Smooth muscle cell of the brain vasculature (primary cell): Measurements from ENCODE around the gene ADAMTS12.

ENCODE experiments used
- DNase-seq: peaks from one replicate; pipeline ENCODE4 v3.0.0-alpha.2; 2012; ENCODE audit warnings: low read depth, low spot score

ADAMTS12 gene

DNA sequence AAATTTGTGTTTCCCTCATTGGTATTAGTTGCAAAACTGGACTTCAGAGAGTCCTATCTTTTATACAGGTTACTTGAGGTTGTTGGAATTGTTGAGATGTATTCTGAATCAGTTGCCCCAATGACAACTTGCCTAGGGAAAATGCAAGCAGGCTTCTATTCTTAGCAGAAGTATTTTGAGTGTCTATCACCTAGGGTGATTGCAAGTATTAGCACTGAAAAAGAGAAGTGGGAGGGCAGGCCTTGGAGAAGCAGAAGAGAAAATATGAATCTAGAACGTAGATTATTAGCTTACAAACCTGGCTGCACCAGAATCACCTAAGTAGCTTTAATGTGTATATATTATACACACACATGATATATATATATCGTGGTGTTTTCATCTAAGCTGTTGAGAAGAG lies 43.2 kb downstream of the ADAMTS12 start:
- DNase-seq, result no peak

DNA sequence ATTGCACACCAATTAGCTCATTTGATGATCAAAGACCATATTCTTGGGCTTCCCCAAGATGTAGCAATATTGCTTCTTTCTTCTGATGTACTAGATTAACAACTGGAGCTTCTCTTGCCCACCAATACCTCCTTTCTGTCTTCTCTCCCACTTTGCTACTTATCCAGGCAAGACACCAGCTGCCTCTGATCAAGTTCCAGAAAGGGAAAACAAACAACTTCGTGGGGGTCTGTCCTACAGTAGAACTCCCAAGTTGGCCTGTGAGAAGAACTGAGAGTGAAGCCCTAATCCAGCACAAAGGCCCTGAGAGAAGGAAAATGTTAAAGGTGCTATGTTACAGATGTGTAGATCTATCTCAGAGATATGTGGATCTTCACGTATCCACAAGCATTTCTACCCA lies 44.9 kb downstream of the ADAMTS12 start:
- DNase-seq, result no peak

DNA sequence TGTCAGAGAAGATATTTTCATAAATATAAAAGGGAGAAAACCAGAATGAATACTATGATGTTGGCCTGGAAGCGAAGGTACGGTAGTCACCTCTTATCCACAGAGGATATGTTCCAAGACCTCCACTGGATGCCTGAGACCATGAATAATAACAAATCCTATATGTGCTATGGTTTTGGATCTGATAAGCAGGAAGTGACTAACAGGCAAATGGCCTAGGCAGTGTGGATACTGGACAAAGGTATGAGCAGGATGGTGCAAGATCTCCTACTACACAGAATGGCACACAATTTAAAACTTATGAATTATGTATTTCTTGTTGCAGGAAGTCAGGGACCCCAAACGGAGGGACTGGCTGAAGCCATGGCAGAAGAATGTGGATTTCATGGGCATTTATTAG lies 48.2 kb downstream of the ADAMTS12 start:
- no peak for DNase-seq

DNA sequence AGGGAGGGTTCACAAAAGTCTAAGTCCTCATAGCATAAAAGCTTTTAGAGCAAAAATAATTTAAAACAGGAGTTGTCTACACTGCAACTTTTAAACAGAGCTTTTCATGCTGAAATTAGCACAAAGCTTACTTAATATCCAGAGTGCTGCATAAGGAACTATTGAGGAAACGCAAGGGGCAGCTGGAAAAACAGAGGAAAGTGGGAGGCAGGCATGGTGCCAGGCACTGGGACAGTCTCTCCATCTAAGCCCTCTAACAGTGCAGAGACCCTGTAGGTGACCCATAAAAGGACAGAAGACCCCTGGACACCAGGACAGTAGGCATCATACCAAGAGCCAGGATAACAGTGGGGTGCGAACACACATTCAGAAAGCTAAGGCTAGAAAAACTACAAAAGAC lies 49.3 kb downstream of the ADAMTS12 start:
- DNase-seq, result no peak

DNA sequence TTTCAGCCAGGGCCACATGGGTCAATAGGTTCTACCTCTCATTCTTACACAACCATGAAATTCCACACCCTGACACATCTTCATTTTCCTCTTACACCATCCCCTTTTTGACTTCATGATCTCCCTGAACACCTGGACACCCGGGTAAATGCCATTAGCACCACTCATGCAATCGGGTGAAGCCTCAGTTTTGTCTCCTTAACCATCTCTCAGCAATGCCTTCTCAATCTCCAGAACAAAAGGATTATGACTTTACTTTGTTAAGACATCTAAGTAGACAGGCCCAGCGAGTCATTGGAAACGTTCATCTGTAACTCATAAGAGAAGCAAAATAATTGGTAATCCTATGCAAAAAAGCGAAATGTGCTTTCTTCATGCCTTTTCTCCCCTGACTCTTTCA lies 49.9 kb downstream of the ADAMTS12 start:
- DNase-seq, result no peak

DNA sequence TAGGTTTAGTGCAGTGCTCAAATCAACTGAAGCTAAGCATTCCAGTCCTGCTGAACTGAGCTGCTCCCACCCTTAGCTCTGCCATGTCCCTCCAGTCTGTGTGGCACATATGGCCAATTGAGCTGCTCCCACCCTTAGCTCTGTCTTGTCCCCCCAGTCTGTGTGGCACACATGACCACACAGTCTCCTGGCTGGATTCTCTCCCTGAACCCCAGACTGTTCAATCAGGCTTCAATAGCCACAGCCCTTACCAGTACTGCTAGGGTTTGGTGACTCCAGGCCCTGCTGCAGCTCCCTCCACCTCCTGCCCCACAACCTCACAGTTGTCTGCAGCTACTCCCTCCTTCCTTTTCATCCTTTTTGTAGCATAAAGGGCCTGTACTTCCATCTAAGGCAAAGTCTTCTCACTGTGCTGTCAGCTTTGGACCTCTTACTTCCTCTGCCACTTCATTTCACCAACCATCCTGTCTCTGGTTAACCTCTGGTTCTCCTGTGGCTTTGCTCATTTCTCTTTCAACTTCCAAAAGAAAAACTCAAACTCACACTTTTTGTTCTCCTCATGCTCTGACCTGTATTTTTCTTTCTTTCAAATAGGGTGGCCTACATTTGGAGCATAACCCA lies 50.8 kb downstream of the ADAMTS12 start:
- DNase-seq, result no peak

DNA sequence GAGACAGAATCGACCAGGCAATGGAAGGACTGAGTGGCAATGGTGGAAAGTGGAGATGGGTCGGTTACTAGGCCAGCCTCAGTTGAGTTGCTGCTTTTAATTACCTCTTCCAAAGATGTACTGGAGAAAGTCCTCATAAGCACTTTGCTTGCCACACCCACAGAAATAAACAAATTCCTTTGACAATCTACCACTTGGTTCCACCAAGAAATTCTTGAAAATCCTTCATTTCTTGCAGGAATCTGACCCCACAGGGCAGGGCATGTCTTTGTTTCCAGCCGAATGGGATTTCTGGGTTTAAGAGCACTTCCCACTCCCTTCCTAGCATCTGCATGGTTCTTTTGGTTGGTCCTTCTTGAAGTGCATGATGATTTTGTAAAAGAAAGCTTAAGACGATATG lies 54.5 kb downstream of the ADAMTS12 start:
- no peak for DNase-seq

DNA sequence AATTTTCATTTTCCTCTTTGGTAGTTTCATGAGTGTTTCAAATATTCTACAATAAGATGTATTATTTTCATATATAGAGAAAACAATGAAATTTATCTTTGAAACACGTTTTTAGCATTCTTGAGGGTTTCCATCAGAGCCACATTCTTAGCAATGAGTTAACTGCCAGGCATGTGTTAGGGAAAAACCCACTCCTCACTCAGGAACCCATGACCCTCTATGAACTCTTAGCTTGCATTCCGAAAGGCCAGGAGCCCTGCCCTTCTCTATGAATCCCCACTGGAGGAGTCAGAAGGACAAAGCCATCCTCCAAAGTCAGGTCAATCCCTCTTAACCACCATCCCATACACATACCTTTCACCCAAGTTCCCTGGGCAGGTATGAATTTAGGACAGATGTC lies 57.5 kb downstream of the ADAMTS12 start:
- DNase-seq, result no peak

DNA sequence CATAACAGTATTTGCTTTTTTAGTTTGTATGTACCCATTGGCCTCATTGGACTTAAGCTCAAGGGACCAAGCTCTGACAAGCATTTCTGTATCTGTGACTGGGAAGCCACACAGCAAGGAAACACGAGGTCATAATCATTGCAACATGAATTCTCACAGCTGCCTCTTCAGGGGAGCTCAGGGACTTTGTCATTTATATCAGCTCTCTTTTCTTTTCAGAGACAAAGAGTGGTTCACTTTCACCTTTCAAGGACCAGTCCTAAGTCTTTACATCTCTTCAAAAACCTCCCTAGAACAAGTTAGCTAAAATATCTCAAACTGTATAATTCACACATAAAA lies 58.6 kb downstream of the ADAMTS12 start:
- DNase-seq, result no peak

DNA sequence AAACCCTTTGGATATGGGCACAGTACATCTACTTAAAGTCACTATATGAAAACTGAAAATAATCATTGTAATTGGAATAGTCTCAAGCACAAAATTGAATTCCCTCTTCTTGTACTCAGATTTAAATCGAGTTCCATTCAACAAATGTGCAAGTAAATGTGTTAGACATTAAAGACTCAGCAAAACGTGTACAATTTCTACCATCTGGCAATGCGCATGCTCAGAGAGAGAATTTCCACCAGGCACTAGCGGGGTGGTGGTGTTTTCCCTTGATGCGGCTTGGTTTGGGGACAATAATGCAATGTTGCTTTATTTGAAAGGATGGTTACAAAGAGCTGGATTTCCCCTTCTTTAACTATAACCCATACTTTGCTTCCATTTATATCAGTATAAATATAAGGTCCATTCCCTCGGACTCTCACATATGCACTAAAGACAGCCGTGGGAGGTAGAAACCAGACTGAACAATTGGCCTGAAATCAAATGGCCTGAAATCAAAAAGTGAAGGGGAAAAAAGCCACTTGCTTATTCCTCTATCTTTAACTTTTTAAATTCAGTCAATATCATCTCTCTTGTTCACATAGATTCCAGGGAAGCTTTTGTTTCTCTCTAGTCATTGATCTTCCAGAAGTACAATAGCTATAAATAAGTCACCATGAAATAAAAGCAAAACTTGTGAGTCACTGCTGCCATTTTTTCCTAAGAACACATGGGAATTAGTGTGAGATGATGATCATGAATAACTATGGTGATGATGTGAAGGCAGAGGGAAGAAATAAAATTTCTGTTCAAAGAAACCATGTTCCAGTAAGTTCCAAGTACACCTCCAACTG lies 59.2 kb downstream of the ADAMTS12 start:
- DNase-seq, result no peak

DNA sequence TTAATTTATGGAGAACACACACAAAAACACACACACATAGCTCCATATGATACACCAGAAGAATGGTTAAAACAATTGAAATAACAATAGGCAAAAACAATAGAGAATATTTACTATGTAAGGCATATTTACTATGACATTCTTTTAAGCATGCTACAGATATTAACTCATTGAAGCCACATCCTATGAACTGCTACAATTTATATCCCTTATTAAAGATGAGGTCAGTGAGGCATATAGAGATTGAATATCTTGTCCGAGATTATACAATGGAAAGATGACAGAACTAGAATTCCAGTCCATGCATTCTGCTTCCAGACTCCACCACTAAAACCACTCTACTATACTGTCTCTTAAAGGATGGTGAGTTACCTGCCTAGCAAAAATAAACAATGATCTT lies 60.7 kb downstream of the ADAMTS12 start:
- DNase-seq, result no peak

DNA sequence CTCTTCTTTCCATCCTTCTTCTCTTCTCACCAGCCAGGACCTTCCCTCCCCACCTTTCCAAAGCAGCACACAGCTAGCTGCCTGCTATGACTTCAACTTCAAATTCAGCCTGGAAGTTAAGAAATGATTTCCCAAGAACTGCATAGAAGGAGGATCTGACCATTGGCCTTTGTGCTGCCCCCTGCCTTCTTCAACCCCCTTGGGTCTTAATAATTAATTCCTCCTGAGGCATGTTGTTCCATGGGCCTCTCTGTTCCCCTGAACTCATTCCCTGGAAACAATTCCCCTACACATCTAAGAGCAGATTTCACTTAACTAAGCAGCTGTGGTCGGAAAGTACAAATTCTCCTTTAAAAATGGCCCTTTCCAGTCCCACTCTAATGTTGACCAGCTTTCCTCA lies 62.4 kb downstream of the ADAMTS12 start:
- no peak for DNase-seq

DNA sequence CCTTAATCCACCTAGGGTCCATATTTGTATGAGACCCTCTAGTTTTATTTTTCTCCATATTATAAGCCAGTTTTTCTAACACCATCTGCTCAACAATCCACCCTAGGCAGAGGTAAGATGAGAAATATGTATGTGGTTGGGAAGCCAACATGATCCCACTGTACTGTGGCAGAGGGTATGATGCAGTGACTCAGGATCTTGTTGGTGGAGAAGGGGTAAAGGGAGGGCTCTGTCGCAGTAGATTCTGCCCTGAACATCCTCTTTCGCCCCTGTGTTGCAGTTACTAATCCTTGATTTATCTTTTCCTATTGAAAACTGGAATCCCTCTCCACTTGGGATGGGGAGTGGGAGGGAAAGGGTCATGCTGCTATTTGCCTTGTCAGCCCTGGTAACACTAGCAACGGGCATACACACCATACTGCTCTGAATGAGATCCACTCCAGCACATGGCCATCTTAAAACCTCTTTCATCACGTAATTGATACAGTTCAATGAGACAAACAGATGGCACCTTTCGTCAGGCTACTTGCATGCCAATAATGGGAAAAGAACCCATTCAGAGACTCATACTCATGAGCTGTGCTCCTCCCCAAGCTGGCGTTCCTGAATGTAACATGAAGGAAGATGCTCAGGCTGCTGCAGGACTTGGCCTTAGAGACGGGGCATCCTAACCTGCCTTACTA lies 63.0 kb downstream of the ADAMTS12 start:
- no peak for DNase-seq

DNA sequence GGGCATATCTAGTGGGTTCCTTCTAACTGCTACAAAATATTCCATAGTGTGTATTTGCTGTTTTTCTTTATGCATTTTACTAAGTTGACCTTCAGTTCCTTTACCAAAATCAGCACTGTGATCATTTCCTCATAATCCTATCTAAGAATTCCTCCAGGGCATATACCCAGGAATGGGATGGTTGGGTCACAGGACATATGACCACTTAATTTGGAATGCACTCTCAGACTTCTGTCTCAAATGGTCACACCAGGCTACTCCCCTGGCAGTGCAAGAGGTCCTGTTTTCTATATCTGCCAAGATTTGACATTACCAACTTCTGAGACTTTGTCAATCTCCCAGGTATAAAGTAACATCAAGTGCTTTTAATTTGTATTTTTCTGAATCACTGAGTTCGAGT lies 63.9 kb downstream of the ADAMTS12 start:
- no peak for DNase-seq

DNA sequence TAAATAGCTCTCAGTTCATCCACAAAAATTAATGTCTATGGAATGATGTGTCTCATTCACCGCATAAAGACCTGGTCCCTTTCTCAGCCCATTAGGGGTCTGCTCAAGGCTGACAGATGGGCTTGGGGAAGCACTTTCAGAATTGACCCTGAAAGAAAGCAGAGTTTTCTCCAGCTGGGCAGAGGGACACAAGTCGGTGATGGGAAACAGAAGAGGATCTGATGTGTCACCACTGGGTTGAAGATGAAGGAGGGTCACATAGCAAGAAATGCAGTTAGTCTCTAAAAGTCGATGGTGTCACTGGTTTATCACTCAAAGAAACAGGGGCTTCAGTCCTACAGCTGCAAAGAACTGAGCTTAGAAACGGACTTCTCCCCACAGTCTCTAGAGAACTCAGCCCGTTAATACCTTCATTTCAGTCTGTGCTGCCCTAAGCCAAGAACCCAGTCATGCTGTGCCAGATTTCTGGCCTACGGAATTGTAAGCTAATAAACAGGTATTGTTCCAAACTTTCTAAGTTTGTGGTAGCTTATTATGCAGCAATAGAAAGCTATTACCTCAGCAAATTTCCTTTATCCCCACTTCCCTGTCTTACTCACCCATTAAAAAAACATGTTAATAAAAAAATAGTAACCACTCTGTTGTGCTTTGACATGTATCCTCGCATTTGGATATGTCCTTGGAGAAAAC lies 64.6 kb downstream of the ADAMTS12 start:
- DNase-seq, result no peak

DNA sequence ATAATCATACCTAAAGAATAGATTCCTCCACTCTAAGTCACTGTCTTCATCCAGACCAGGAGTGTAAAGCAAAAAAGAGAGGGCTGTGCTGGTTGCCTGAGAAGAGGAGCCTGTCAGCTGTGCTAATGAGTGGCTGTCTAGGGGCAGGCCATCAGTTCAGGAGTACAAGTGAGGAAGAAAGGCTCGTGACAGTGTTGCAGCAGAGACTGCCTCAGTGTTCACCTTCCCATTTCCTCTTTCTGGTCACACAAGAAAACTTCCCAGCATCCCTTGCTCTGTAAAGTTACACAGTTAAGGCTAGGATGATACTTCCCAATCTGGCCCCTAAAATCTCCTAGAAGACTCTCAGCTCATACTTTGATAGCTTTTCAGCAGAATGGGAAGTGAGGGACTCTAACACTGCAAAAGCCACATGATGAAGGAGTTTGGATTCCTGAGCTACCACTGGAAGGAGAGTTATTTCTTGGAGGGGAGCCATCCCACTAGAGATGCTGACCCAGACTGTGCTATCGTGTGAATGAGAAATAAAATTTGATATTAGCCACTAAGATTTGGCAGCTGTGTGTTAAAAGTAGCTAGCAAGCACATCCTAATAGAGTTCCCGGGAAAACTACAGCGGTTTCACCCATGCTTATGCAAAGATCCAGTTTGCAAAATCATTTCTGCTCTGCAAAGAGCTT lies 67.1 kb downstream of the ADAMTS12 start:
- no peak for DNase-seq

DNA sequence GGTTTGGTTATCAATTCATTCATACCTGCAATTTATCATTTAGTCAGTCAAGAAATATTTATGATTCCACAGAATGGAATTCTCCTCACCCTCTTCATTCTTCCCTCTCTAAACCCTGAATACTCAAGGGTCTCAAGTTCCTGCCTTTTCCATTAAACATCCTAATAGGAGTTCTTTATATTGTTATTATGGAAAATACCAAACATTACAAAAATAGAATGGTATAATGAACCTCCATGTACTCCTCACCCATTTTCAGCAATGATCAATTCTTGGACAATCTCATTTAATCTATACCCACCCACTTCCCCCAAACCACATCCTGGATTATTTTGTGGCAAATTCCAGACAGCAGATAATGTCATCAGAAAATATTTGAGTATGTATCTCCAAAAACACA lies 74.5 kb downstream of the ADAMTS12 start:
- no peak for DNase-seq

DNA sequence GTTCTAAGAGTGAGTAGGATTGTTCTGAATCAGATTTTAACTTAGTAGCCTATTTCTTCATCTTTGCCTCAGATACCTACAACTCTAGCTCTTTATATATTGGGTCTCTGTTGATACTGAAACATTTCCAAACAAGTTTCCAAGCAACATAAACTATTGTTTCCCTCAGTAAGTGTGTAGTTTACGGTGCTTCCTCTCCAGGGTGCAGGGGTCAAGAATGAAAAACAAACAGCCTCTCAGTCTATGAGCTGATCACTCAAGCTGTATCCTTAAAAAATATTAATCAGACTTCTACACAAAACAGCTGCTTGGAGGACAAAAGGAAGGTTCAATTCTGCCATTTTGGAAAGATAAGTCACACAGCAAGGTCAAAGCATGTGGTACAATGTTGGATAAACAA lies 75.0 kb downstream of the ADAMTS12 start:
- DNase-seq, result peak; percentile 74

DNA sequence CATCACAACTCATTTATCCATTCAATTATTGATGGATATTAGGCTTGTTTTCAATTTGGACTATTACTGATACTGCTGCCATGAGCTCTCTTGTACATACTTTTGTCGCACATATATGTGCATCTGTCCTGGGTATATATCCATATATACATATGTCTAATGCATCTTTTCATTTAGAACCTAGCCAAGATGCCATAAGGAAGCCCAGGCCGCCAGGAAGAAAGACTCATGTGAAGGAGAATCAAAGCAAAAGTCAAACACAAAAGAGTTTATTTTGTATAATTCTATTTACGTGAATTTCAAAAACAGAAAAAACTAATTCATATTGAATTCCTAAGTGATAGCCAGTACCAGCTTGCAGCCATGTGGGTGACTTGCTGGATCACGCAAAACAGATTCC lies 79.0 kb downstream of the ADAMTS12 start:
- no peak for DNase-seq

DNA sequence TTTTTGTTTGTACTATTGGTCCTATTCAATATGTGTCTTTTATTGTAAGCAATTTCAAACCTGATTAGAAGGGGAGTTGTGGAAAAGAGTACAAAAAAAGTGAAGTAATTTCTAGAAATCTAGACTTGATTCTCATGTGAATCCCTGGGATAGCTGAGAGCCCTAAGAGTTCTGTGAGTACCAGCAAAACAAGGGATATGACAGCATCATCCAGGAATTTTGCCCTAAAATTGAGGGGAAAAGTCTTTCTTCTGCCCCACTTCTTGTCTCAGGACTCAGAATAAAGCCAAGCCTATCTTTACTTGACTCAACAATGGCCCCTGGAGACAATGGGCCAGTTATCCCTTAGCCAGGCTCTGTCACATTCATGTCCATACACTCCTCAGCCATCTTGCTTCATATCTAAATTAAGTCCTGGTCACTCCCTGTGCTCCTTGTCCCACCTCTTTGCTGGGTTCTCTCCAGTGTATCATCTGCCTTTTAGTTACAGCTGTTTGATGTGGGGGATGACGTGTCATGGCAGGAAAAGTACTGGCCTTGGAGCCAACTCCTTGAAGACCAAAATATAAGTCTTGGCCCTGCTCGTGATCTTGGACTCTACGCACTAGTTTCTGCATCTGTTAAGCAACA lies 81.2 kb downstream of the ADAMTS12 start:
- DNase-seq, result no peak

DNA sequence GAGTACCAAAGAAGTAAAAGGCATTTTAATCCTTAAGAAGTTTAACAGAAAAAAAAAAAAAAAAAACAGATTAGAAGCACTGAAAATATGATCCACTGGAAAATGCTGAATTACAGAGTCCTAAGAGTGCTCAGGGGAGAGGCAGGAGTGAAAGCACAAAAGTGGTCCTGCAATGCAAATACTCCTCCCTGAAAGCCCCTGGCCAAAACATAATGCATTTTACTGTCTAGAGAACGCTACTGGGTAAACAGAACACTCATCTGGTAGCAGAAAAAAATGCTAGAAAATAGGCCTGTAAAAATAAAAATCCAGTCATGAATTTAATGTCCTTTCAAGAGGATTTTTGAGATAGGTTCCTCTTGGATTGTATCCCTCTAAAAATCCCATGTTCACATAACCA lies 81.9 kb downstream of the ADAMTS12 start:
- DNase-seq, result no peak
